Endothelial cell of umbilical vein (primary cell): ENCODE results near the gene SPG21. TPM values are rescaled to one million over a fixed set of nuclear protein-coding genes. Genes with fewer than 3 reads are reported as not detected.

ENCODE experiments used
- BruUV-seq: library from RNA; stranded (reverse); fragments of 400-500 nt; replicated peaks from 2 replicates; lab custom pipeline; 2021; lab: Mats Ljungman, UMichigan
- CTCF ChIA-PET: fragments of 300-600, 350-600 bp; sonication (Branson Sonifier 250); formaldehyde crosslinking; loops from one replicate; lab custom pipeline; 2021; ENCODE audit warnings: antibody characterized with exemption, inconsistent platforms; lab: Charles Lee
- POLR2A ChIA-PET: fragments of 300-600, 350-600 bp; sonication (Branson Sonifier 250); formaldehyde crosslinking; loops from one replicate; lab custom pipeline; 2021; ENCODE audit warnings: antibody characterized with exemption, inconsistent platforms; lab: Charles Lee
- DNase-seq: peaks from one replicate; pipeline ENCODE4 v3.0.0-alpha.2; 2011; ENCODE audit warnings: low read depth, low spot score
- FAIRE-seq: peaks from 2 replicates; lab custom pipeline; 2011; peaks lifted over from hg19 to GRCh38; lab: Jason Lieb, UNC
- H2AFZ ChIP-seq: 2 replicates; pipeline ENCODE4 v1.6.0; 2012; ENCODE audit warnings: low read depth, low read length, control low read depth, inconsistent platforms
- H3K27ac ChIP-seq: 2 replicates; pipeline ENCODE4 v1.5.1; 2011; ENCODE audit warnings: low read depth, mild to moderate bottlenecking, control low read depth, low read length, moderate library complexity; ENCODE audit not compliant: insufficient read depth
- H3K27me3 ChIP-seq, 2 experiments: 2 replicates each; pipeline versions ENCODE4 v1.6.0 to v1.6.1; 2011; ENCODE audit warnings: low read length in 2 of 2, mixed read lengths in 1 of 2; ENCODE audit not compliant: control insufficient read depth in 2 of 2, insufficient read depth in 2 of 2
- H3K36me3 ChIP-seq, 2 experiments: 2 replicates in 1 of 2; 3 replicates in 1 of 2; pipeline ENCODE4 v1.5.1; 2011; ENCODE audit warnings: low read length in 2 of 2, mild to moderate bottlenecking in 1 of 2, moderate library complexity in 1 of 2; ENCODE audit not compliant: control insufficient read depth in 2 of 2, insufficient read depth in 2 of 2; ENCODE audit errors: extremely low read depth in 1 of 2
- H3K4me1 ChIP-seq: 3 replicates; pipeline ENCODE4 v1.5.1; 2011; ENCODE audit warnings: mild to moderate bottlenecking, low read length; ENCODE audit not compliant: control insufficient read depth, insufficient read depth; ENCODE audit errors: extremely low read depth
- H3K4me2 ChIP-seq: 2 replicates; pipeline ENCODE4 v1.6.1; 2011; ENCODE audit warnings: low read length, control low read depth, mixed read lengths; ENCODE audit not compliant: insufficient read depth
- H3K4me3 ChIP-seq, 3 experiments: fragments of 200-600 bp in 1 of 3; sonication (generic), shearing (Covaris generic) in 1 of 3; replicated peaks in 1 of 3; 2 replicates each; pipeline ENCODE4 v1.5.1; 2011 to 2016; ENCODE audit warnings: control low read depth in 3 of 3, low read length in 3 of 3, mild to moderate bottlenecking in 2 of 3, inconsistent platforms in 1 of 3, low read depth in 1 of 3, moderate library complexity in 1 of 3; ENCODE audit not compliant: insufficient read depth in 1 of 3
- H3K79me2 ChIP-seq: 2 replicates; pipeline ENCODE4 v1.6.0; 2012; ENCODE audit warnings: low read length, inconsistent platforms; ENCODE audit not compliant: control insufficient read depth, insufficient read depth
- H3K9ac ChIP-seq: replicated peaks from 2 replicates; pipeline ENCODE3; 2011; ENCODE audit warnings: low read length, control low read depth; ENCODE audit not compliant: insufficient read depth; ENCODE audit errors: extremely low read depth
- H3K9me1 ChIP-seq: replicated peaks from 3 replicates; pipeline ENCODE4 v1.6.0; 2011; ENCODE audit warnings: mild to moderate bottlenecking, low read length; ENCODE audit not compliant: control insufficient read depth, insufficient read depth; ENCODE audit errors: extremely low read depth
- H3K9me3 ChIP-seq: replicated peaks from 2 replicates; pipeline ENCODE4 v1.5.1; 2012; ENCODE audit warnings: low read length, inconsistent platforms; ENCODE audit not compliant: control insufficient read depth, insufficient read depth
- H4K20me1 ChIP-seq: replicated peaks from 2 replicates; pipeline ENCODE3; 2011; ENCODE audit warnings: mild to moderate bottlenecking, low read length; ENCODE audit not compliant: control insufficient read depth, insufficient read depth; ENCODE audit errors: extremely low read depth
- EZH2 ChIP-seq: IDR thresholded peaks from 2 replicates; pipeline ENCODE4 v1.6.1; 2012; ENCODE audit warnings: borderline replicate concordance, low read depth, mild to moderate bottlenecking, moderate library complexity, low read length, inconsistent platforms; ENCODE audit not compliant: severe bottlenecking
- FOS ChIP-seq: IDR thresholded peaks from 2 replicates; pipeline ENCODE4 v1.6.1; 2011; ENCODE audit warnings: mild to moderate bottlenecking, low read length, moderate library complexity, borderline replicate concordance; ENCODE audit not compliant: insufficient read depth
- GATA2 ChIP-seq: IDR thresholded peaks from 2 replicates; pipeline ENCODE4 v1.7.0; 2011; ENCODE audit warnings: low read depth, mild to moderate bottlenecking, moderate library complexity, mixed read lengths, low read length; ENCODE audit not compliant: insufficient read length, insufficient read depth
- JUN ChIP-seq: IDR thresholded peaks from 2 replicates; pipeline ENCODE4 v1.6.1; 2011; ENCODE audit warnings: borderline replicate concordance, low read depth; ENCODE audit not compliant: insufficient read length, insufficient read depth
- MYC ChIP-seq: IDR thresholded peaks from one replicate; pipeline ENCODE4 v1.6.1; 2011; ENCODE audit warnings: mild to moderate bottlenecking, low read depth, low read length
- POLR2A ChIP-seq: IDR thresholded peaks from 2 replicates; pipeline ENCODE4 v1.6.1; 2012; ENCODE audit warnings: low read depth, mild to moderate bottlenecking, control low read depth, low read length
- POLR2AphosphoS5 ChIP-seq: IDR thresholded peaks from 2 replicates; pipeline ENCODE4 v1.6.1; 2012; ENCODE audit warnings: low read depth, mild to moderate bottlenecking, control low read depth, low read length, moderate library complexity; ENCODE audit not compliant: insufficient read depth
- dilution Hi-C: fragments of 300-500 bp; cut with MboI; formaldehyde crosslinking; loops from one replicate; pipeline ENCODE4 v1.15.0; 2019; ENCODE audit warnings: low sequenced_read_pairs; ENCODE audit not compliant: extremely low pct_ligation_motif_present
- intact Hi-C: fragments of 100-400 bp; cut with micrococcal nuclease; formaldehyde crosslinking; loops from one replicate; pipeline ENCODE4 v1.10.0; 2022
- polyA plus RNA-seq, 4 experiments: library from polyadenylated mRNA; depleted of rRNA in 3 of 4; stranded (reverse) in 3 of 4; unstranded in 1 of 4; fragments of >200 nt; gene quantifications; 2 replicates each; pipeline versions ENCODE4 v1.2.1 to v1.2.3, GENCODE V29; 2011 to 2012; ENCODE audit warnings: missing spikeins in 1 of 4
- total RNA-seq: library from RNA; stranded (reverse); gene quantifications from 2 replicates; pipeline ENCODE4 v1.2.3, GENCODE V29; 2021
- TF ChIP-seq, protein P1 (sequence below), 2 donors: IDR thresholded peaks; 1 replicate in 1 of 2; 2 replicates in 1 of 2; pipeline ENCODE4 v1.5.1; 2011; ENCODE audit warnings: low read length in 2 of 2, mild to moderate bottlenecking in 2 of 2, moderate library complexity in 2 of 2, control low read depth in 1 of 2, inconsistent platforms in 1 of 2, low read depth in 1 of 2; ENCODE audit not compliant: insufficient read depth in 1 of 2; ENCODE audit errors: extremely low read depth in 1 of 2
- TF ChIP-seq, protein P2 (sequence below): IDR thresholded peaks from 2 replicates; pipeline ENCODE4 v1.6.1; 2011; ENCODE audit not compliant: insufficient read depth, insufficient read length

The SPG21 gene
- total and polyA plus RNA-seq, 2 donors (not counting 3 experiments of a cell fraction or from before 2014, with no cell fraction given): 70.2 to 82.5 TPM

- Histone ChIP-seq H3K4me3 (no peak overlapping the region), H3K79me2 (no peaks in the 10 kb centered on the region), H3K36me3 (no peaks in the 10 kb centered on the region), H3K9me1 (no peaks in the 10 kb centered on the region), H2AFZ (no peak overlapping the region), H3K27me3 (no peaks in the 10 kb centered on the region), H3K4me1 (no peaks in the 10 kb centered on the region), H3K4me2 (no peak overlapping the region), H3K27ac (no peak overlapping the region), H3K9me3 (no peaks in the 10 kb centered on the region), H4K20me1 (no peaks in the 10 kb centered on the region), H3K9ac (no peak overlapping the region)
- no TSS peak for BruUV-seq
- CTCF ChIA-PET: no interaction called here
- TF ChIP-seq, protein P1, sequence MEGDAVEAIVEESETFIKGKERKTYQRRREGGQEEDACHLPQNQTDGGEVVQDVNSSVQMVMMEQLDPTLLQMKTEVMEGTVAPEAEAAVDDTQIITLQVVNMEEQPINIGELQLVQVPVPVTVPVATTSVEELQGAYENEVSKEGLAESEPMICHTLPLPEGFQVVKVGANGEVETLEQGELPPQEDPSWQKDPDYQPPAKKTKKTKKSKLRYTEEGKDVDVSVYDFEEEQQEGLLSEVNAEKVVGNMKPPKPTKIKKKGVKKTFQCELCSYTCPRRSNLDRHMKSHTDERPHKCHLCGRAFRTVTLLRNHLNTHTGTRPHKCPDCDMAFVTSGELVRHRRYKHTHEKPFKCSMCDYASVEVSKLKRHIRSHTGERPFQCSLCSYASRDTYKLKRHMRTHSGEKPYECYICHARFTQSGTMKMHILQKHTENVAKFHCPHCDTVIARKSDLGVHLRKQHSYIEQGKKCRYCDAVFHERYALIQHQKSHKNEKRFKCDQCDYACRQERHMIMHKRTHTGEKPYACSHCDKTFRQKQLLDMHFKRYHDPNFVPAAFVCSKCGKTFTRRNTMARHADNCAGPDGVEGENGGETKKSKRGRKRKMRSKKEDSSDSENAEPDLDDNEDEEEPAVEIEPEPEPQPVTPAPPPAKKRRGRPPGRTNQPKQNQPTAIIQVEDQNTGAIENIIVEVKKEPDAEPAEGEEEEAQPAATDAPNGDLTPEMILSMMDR (IDR thresholded peaks at IDR 0.05; ENCODE audit: extremely low read depth in 1 of 2, insufficient read depth in 1 of 2, low read depth in 1 of 2, low read length in 2 of 2): no peak
- TF ChIP-seq JUN: no peak
- TF ChIP-seq POLR2AphosphoS5: no peak
- TF ChIP-seq, protein P2, sequence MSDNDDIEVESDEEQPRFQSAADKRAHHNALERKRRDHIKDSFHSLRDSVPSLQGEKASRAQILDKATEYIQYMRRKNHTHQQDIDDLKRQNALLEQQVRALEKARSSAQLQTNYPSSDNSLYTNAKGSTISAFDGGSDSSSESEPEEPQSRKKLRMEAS: no peak
- TF ChIP-seq MYC: no peak
- no peak for TF ChIP-seq GATA2
- TF ChIP-seq EZH2: no peak
- no peak for TF ChIP-seq FOS
- TF ChIP-seq POLR2A: no peak
- FAIRE-seq: no peak
- DNase-seq: no peak
- dilution Hi-C loops: no loop called here
- intact Hi-C loops: no loop called here
- POLR2A ChIA-PET: no interaction called here
Measured at GRCh38 chr15:64921711-64922110, 68.0 kb downstream of the SPG21 start.
